GM15510 (cell line): ENCODE data around the gene FIBCD1.

Source experiments
- POLR2A ChIP-seq: IDR thresholded peaks from 3 replicates; pipeline ENCODE4 v1.6.1; 2011; ENCODE audit warnings: borderline replicate concordance; ENCODE audit not compliant: insufficient read length; ENCODE audit errors: extremely low read depth

FIBCD1 gene

GRCh38 chr9:130980526-130980925, 41.5 kb upstream of the FIBCD1 start:
- no peak for TF ChIP-seq POLR2A

DNA sequence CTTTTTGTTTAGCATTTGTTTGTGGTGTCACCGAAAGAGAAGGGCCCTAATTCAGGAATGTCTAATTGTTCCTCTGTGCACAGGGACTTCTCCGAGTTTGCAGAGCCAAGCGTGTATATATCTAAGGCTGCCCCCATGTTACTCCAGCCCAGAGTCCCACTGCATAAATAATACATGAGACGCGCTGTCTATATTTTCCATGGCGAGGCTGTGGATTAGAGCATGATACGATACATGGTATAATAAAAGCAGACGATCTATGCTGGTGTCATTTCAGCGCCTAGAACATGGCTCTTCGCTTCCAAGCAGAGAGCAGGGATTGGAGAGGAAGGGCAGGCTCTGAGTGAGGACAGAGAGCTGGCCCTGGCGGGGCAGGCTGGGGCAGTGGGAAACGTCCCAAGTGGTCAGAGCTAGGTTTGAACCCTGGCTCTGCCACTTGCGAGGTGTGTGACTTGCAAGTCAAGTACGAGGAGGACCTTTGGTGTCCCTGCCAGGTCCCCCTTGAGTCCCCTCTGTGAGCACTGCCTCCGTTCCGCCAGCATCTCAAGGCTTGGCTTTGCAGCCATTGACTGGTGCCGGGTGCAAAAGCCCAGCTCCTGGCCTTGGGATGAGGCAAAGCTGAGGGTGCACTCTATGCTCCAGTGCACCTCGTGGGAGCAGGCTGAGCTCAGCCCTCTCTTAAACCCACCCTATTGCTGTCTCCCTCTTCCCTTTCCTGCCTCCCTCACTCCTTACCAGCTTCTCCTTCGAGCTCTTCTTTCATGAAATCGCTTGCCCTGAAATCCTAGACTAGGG, 40.7 kb upstream of the FIBCD1 start:
- no peak for TF ChIP-seq POLR2A

DNA sequence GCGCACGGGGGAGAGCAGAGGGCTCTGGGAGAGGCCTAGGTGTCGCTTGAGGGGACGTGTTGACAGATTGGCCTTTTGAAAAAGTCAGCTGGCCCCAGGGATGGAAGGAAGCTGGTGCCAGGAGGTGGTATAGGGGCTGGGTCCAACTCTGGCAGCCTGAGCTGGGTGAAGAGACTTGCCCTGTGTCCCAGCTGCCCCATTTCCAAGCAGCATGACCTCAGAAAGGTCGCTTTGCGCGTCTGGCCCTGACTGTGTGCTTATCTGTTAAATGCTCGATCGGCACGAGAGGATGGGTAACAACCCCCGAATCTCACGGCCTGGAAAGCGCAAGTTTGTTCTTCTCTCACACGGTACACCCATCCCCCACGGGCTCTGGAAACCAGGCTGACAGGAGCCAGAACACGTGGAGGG, 38.8 kb upstream of the FIBCD1 start:
- no peak for TF ChIP-seq POLR2A

GRCh38 chr9:130975932-130976841, 37.1 kb upstream of the FIBCD1 start:
- no peak for TF ChIP-seq POLR2A

- TF ChIP-seq POLR2A, result no peak
Measured at GRCh38 chr9:130975156-130975555, 36.1 kb upstream of the FIBCD1 start.

DNA sequence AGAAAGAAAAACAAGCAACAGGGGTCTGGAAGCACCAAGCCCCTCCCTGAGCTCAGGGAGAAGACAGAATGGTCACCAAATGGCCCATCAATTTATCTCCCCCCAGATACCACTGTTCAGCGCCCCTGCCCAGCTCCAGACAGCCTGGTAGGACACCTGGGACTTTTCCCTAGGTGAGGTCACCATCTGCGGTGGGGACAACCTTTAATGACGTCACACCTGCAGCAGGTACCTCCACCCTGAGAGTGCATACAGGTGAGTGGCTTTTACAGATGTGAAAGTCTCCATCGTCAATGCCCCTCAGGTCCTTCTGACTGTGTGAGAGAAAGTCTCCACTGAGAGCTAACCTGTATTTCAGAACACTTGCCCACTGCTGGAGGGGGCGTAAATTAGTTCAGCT, 35.6 kb upstream of the FIBCD1 start:
- TF ChIP-seq POLR2A, result no peak

GRCh38 chr9:130973686-130974281, 34.7 kb upstream of the FIBCD1 start:
- no peak for TF ChIP-seq POLR2A

DNA sequence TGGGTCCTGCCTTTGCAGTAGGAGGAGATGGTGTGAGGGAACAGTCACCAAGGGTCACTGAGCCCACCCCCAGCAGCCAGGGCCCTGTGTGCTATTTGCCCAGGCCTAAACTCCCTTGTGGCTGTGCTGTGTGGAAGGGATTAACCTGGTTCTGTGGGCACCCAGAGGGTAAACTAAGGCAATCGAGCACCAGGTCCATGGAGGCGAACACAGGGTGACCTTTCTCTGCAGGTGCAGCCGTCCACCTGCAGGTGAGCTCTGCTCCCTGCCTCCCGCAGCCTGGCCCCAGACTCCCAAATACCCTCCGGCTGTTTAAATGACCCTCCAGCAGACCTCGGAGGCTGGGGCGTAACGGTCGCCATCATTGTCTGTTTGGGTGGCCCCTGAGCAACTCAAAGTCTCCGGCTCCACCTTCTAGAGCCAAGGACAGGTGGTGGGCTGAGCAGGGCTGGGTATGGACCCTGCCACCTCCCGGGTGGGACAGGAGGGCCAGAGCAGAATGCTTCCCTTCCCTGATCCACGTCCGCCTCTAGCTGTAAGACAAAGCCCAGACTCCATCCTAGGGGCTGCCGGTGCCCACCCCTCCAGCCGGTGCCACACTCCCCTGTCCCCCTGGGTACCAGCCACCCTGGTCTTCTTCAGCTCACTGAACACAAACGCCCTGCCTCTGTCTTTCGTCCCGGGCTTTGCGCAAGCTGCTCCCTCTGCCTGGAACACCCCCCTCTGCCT, 34.1 kb upstream of the FIBCD1 start:
- TF ChIP-seq POLR2A, result no peak

GRCh38 chr9:130972277-130972956, 33.4 kb upstream of the FIBCD1 start:
- no peak for TF ChIP-seq POLR2A

- TF ChIP-seq POLR2A, result no peak
Measured at GRCh38 chr9:130971294-130971849, 32.3 kb upstream of the FIBCD1 start.

DNA sequence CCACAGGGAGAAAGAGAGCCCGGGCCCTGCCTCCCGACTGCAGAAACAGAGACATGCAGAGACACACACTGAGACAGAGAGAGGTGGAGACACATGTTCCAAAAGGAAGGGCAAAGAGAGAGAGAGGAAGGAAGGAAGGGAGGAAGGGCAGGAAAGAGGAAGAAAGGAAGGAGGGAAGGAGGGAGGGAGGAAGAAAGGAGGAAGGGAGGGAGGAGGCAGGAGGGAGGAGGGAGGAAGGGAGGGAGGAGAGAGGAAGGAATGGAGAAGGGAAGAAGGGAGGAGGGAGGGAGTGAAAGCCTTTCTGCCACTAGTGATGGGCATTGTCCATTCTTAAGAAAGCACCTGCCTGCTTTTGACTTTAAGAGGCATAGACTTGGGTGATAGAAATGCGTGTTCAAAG, 31.8 kb upstream of the FIBCD1 start:
- no peak for TF ChIP-seq POLR2A

- no peak for TF ChIP-seq POLR2A
Measured at GRCh38 chr9:130970052-130970451, 31.0 kb upstream of the FIBCD1 start.

- TF ChIP-seq POLR2A, result no peak
Measured at GRCh38 chr9:130965680-130966079, 26.6 kb upstream of the FIBCD1 start.

DNA sequence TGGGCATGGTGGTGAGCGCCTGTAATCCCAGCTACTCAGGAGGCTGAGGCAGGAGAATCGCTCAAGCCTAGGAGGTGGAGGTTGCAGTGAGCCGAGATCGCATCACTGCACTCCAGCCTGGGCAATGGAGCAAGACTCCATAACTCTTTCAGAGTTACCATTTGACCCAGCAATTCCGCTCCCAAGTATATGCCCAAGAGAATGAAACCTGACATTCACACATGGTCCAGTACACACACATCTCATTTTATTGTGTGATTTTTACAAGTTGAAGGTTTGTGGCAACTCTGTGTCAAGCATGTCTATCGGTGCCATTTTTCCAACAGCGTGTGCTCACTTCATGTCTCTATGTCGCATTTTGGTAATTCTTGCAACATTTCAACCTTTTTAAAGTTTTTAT, 24.9 kb upstream of the FIBCD1 start:
- no peak for TF ChIP-seq POLR2A
